K562 (cell line): Measurements from ENCODE around the gene DNAJC30. TPM values are rescaled to one million over a fixed set of nuclear protein-coding genes. Genes with fewer than 3 reads are reported as not detected.

ENCODE experiments used
- ATAC-seq: fragments of 200-7000 bp; cut with Tn5 transposase; 3 replicates; pipeline ENCODE4 v1.9.1; 2020; ENCODE audit warnings: moderate library complexity
- BruUV-seq: library from RNA; stranded (reverse); fragments of 400-500 nt; replicated peaks from 2 replicates; lab custom pipeline; 2021; lab: Mats Ljungman, UMichigan
- CTCF ChIA-PET: fragments of 300-600 bp; formaldehyde crosslinking; extraction: SDS; loops from one replicate; lab custom pipeline; 2021; ENCODE audit warnings: low intra/inter-chr PET ratio; lab: Yijun Ruan, JAX
- POLR2A ChIA-PET: fragments of 300-600, 350-650 bp; sonication (Branson Sonifier 250); formaldehyde crosslinking; extraction: SDS; loops from one replicate; lab custom pipeline; 2021; ENCODE audit warnings: antibody characterized with exemption, inconsistent platforms; lab: Yijun Ruan, JAX
- DNase-seq, 4 experiments: peaks; one replicate each; pipeline versions ENCODE4 v3.0.0 to v3.0.0-alpha.2; 2011 to 2018; ENCODE audit warnings: low spot score in 3 of 4, mixed read lengths in 3 of 4; ENCODE audit errors: extremely low read depth in 1 of 4
- FAIRE-seq: peaks from 2 replicates; lab custom pipeline; 2011; peaks lifted over from hg19 to GRCh38; lab: Jason Lieb, UNC
- H2AFZ ChIP-seq: 2 replicates; pipeline ENCODE4 v1.6.0; 2011; ENCODE audit warnings: low read depth, low read length, control low read depth, inconsistent platforms
- H3K27ac ChIP-seq: fragments of 200-600 bp; 3 replicates; pipeline ENCODE4 v1.8.0; 2011; ENCODE audit warnings: low read depth, mild to moderate bottlenecking, control low read depth, inconsistent platforms, low read length, moderate library complexity, mixed read lengths; ENCODE audit errors: extremely low read depth
- H3K27me3 ChIP-seq, 2 experiments: fragments of 300-600 bp in 1 of 2; 2 replicates in 1 of 2; 3 replicates in 1 of 2; pipeline versions ENCODE4 v1.6.0 to v1.8.0; 2011; ENCODE audit warnings: inconsistent platforms in 2 of 2, low read length in 2 of 2, mild to moderate bottlenecking in 1 of 2, mixed read lengths in 1 of 2, moderate library complexity in 1 of 2; ENCODE audit not compliant: control insufficient read depth in 2 of 2, insufficient read depth in 2 of 2
- H3K36me3 ChIP-seq: fragments of 300-600 bp; 3 replicates; pipeline ENCODE4 v1.8.0; 2011; ENCODE audit warnings: mild to moderate bottlenecking, low read length, inconsistent platforms; ENCODE audit not compliant: control insufficient read depth, insufficient read depth
- H3K4me1 ChIP-seq, 2 experiments: fragments of 200-600 bp in 1 of 2; replicated peaks in 1 of 2; 2 replicates in 1 of 2; 3 replicates in 1 of 2; pipeline versions ENCODE4 v1.5.1 to v1.8.0; 2011; ENCODE audit warnings: inconsistent platforms in 2 of 2, low read length in 2 of 2, mild to moderate bottlenecking in 1 of 2, mixed read lengths in 1 of 2, moderate library complexity in 1 of 2; ENCODE audit not compliant: control insufficient read depth in 2 of 2, insufficient read depth in 2 of 2
- H3K4me2 ChIP-seq: 2 replicates; pipeline ENCODE4 v1.6.1; 2011; ENCODE audit warnings: low read length, control low read depth, inconsistent platforms, mixed read lengths; ENCODE audit not compliant: insufficient read depth
- H3K4me3 ChIP-seq: fragments of 200-600 bp; sonication (generic), shearing (Covaris generic); 2 replicates; pipeline ENCODE4 v1.5.1; 2016; ENCODE audit warnings: control low read depth, inconsistent platforms
- H3K79me2 ChIP-seq: fragments of 200-600 bp; 3 replicates; pipeline ENCODE4 v1.8.0; 2011; ENCODE audit warnings: low read length, inconsistent platforms; ENCODE audit not compliant: control insufficient read depth, insufficient read depth
- H3K9ac ChIP-seq, 2 experiments: 2 replicates each; pipeline versions ENCODE4 v1.6.0 to v1.6.1; 2011; ENCODE audit warnings: low read depth in 2 of 2, low read length in 2 of 2, control low read depth in 1 of 2, inconsistent platforms in 1 of 2, mild to moderate bottlenecking in 1 of 2, mixed read lengths in 1 of 2; ENCODE audit not compliant: insufficient read depth in 1 of 2
- H3K9me1 ChIP-seq: one replicate; pipeline ENCODE4 v1.6.0; 2011; ENCODE audit warnings: inconsistent platforms, mild to moderate bottlenecking, low read length, moderate library complexity; ENCODE audit not compliant: control insufficient read depth, insufficient read depth
- H3K9me3 ChIP-seq: replicated peaks from 2 replicates; pipeline ENCODE4 v1.5.1; 2011; ENCODE audit warnings: low read depth, low read length, inconsistent platforms; ENCODE audit not compliant: control insufficient read depth, insufficient read depth
- H4K20me1 ChIP-seq: replicated peaks from 2 replicates; pipeline ENCODE4 v1.6.1; 2011; ENCODE audit warnings: low read length, inconsistent platforms, mixed read lengths; ENCODE audit not compliant: control insufficient read depth, insufficient read depth
- DPF2 ChIP-seq: fragments of 450-650 bp; IDR thresholded peaks from 2 replicates; pipeline ENCODE4 v1.6.1; 2016
- FOXA3 ChIP-seq, 2 experiments: fragments of 450-650 bp in 1 of 2; sonication (generic) in 1 of 2; formaldehyde crosslinking; IDR thresholded peaks in 1 of 2; conservative IDR thresholded peaks in 1 of 2; 2 replicates each; pipeline versions ENCODE4 v1.4.0 to v1.8.0; 2020 to 2022; ENCODE audit warnings: mild to moderate bottlenecking in 2 of 2, missing genetic modification reagents in 1 of 2
- KAT7 ChIP-seq: sonication (generic); formaldehyde crosslinking; IDR thresholded peaks from 2 replicates; pipeline ENCODE4 v1.8.0; 2022; ENCODE audit warnings: missing genetic modification reagents, mild to moderate bottlenecking, borderline replicate concordance
- MEF2A ChIP-seq: IDR thresholded peaks from 2 replicates; pipeline ENCODE4 v1.6.1; 2011; ENCODE audit warnings: low read depth, mild to moderate bottlenecking, low read length, moderate library complexity; ENCODE audit not compliant: control insufficient read depth
- PTBP1 ChIP-seq: fragments of 200-400 bp; formaldehyde crosslinking; IDR thresholded peaks from 2 replicates; pipeline ENCODE4 v1.6.1; 2017; ENCODE audit warnings: low read depth, low read length
- SAFB2 ChIP-seq: fragments of 200-400 bp; formaldehyde crosslinking; IDR thresholded peaks from 2 replicates; pipeline ENCODE4 v1.6.1; 2018; ENCODE audit warnings: borderline replicate concordance, low read length, low read depth, moderate library complexity; ENCODE audit not compliant: severe bottlenecking
- SIN3A ChIP-seq, 2 experiments: fragments of 150-350 bp in 1 of 2; IDR thresholded peaks; 2 replicates each; pipeline ENCODE4 v1.6.1; 2011 to 2016; ENCODE audit warnings: borderline replicate concordance in 2 of 2, low read depth in 2 of 2, low read length in 2 of 2, mild to moderate bottlenecking in 2 of 2, moderate library complexity in 2 of 2; ENCODE audit not compliant: control insufficient read depth in 1 of 2
- SRSF3 ChIP-seq: fragments of 200-400 bp; formaldehyde crosslinking; IDR thresholded peaks from 2 replicates; pipeline ENCODE4 v1.6.1; 2016; ENCODE audit warnings: mild to moderate bottlenecking, low read length, moderate library complexity; ENCODE audit not compliant: insufficient read depth
- TBP ChIP-seq: optimal IDR thresholded peaks from 2 replicates; pipeline ENCODE3; 2011; ENCODE audit warnings: low read depth, low read length, improper control_type of control experiment
- ZNF431 ChIP-seq: sonication (generic); formaldehyde crosslinking; IDR thresholded peaks from 2 replicates; pipeline ENCODE4 v1.8.0; 2022; ENCODE audit warnings: mild to moderate bottlenecking, missing genetic modification reagents
- ZNF696 ChIP-seq: fragments of 250-450 bp; sonication (Bioruptor Pico); conservative IDR thresholded peaks from 2 replicates; pipeline ENCODE4 v1.4.0; 2020; ENCODE audit warnings: mild to moderate bottlenecking, moderate library complexity
- ZNF707 ChIP-seq: fragments of 250-450 bp; sonication (Bioruptor Pico); conservative IDR thresholded peaks from 2 replicates; pipeline ENCODE4 v1.8.0; 2022; ENCODE audit warnings: inconsistent platforms, mild to moderate bottlenecking, moderate library complexity
- ZNF785 ChIP-seq: fragments of 250-450 bp; sonication (Bioruptor Pico); IDR thresholded peaks from 2 replicates; pipeline ENCODE4 v1.4.0; 2020; ENCODE audit warnings: mild to moderate bottlenecking
- ZNF79 ChIP-seq: fragments of 250-450 bp; sonication (Bioruptor Pico); IDR thresholded peaks from 2 replicates; pipeline ENCODE4 v1.4.0; 2020; ENCODE audit warnings: low read depth, mild to moderate bottlenecking, moderate library complexity
- WGBS: fragments of 100-300 bp; shearing (Covaris generic); methylation state at CpG from one replicate; pipeline ENCODE4 v1.1.6; 2016; ENCODE audit warnings: low coverage, mixed read lengths; ENCODE audit not compliant: insufficient coverage; ENCODE audit errors: missing lambda C conversion rate; 5-methylcytosine and 5-hydroxymethylcytosine counted together
- in situ Hi-C: fragments of 300-500 bp; cut with MboI; formaldehyde crosslinking; loops from 4 replicates; pipeline ENCODE4 v1.15.0; 2018; ENCODE audit warnings: inconsistent platforms, mixed read lengths
- intact Hi-C: fragments of 100-400 bp; cut with micrococcal nuclease; formaldehyde crosslinking; loops from 2 replicates; pipeline ENCODE4 v1.14.2; 2022
- polyA plus RNA-seq, 8 experiments: library from polyadenylated mRNA; depleted of rRNA in 4 of 8; stranded (reverse) in 5 of 8; unstranded in 3 of 8; fragments of >200 nt; fragmentation: Nextera tagmentation in 2 of 8; fragmentation: Illumina TruSeq in 1 of 8; extraction: Ambion mirVana in 2 of 8; extraction: Trizol in 1 of 8; gene quantifications; 2 replicates each; pipeline versions ENCODE4 v1.2.1 to v1.2.3, GENCODE V29; 2011 to 2014; ENCODE audit warnings: inconsistent platforms in 1 of 8, missing spikeins in 1 of 8
- total RNA-seq, 7 experiments: library from RNA; depleted of rRNA in 6 of 7; stranded (reverse); fragments of >200 nt in 6 of 7; fragmentation: Illumina TruSeq in 2 of 7; extraction: Trizol in 2 of 7; gene quantifications; 2 replicates each; pipeline versions ENCODE4 v1.2.1 to v1.2.3, GENCODE V29; 2011 to 2021; ENCODE audit warnings: low replicate concordance in 1 of 7
- TF ChIP-seq, protein P1 (sequence below): IDR thresholded peaks from 3 replicates; pipeline ENCODE4 v1.6.1; 2011; ENCODE audit warnings: borderline replicate concordance, mild to moderate bottlenecking; ENCODE audit not compliant: insufficient read length, insufficient read depth
- TF ChIP-seq, protein P2 (sequence below), 3 experiments: fragments of 200-800 bp in 1 of 3; sonication (Bioruptor generic) in 1 of 3; sonication (generic) in 1 of 3; formaldehyde crosslinking in 1 of 3; IDR thresholded peaks; 2 replicates each; pipeline versions ENCODE4 v1.6.1 to v1.8.0; 2016 to 2022; ENCODE audit warnings: mild to moderate bottlenecking in 2 of 3, missing compliant biosample characterization in 2 of 3, missing genetic modification characterization in 2 of 3, missing genetic modification reagents in 1 of 3

Gene DNAJC30
- total and polyA plus RNA-seq, 9 of the 15 experiments (the other 6 are each of a cell fraction or from before 2014, with no cell fraction given) = 1.1 to 11.3 (median 4.6) TPM

DNA sequence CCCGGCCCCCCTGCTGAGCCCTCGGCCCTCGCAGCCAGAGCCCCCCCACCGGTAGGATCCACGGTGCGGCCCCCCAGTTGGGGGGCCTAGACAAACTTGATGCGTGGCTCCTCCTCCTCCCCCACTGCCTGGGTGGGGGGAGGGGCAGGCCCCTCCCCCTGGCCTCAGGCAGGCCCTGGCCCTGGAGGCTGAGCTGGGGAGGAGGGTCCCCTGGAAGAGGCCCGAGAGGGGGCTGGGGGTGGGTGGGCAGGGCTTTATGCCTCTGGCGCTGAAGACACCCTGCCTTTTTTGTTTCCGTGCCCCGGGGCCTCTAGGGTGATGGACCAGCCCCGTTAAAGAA is 12.0 kb downstream of the DNAJC30 start:
- Histone ChIP-seq H4K20me1 (no peaks in the 10 kb centered on the region; the same call in 1 of the 2 replicates), H3K27ac (no peak overlapping the region), H3K4me2 (no peak overlapping the region), H3K9me3 (no peaks in the 10 kb centered on the region), H3K36me3 (no peaks in the 10 kb centered on the region), H3K9ac (no peak overlapping the region), H3K4me3 (no peak overlapping the region), H3K9me1 (no peaks in the 10 kb centered on the region), H3K79me2 (no peaks in the 10 kb centered on the region), H3K27me3 (no peaks in the 10 kb centered on the region), H3K4me1 (peaks cover 0 to 30% of the 10 kb centered on the region in 2 experiments; a peak in 3 of 5 replicates), H2AFZ (no peak overlapping the region)
- in situ Hi-C loops = no loop called here
- no peak for ATAC-seq
- BruUV-seq = no TSS peak
- TF ChIP-seq ZNF785 (CRISPR knock-in tag) (no peak), ZNF707 (CRISPR knock-in tag) (no peak), ZNF696 (CRISPR knock-in tag) (no peak), MEF2A (no peak), DPF2 (no peak), SRSF3 (no peak), ZNF431 (CRISPR knock-in tag) (no peak), ZNF79 (no peak), FOXA3 (CRISPR knock-in tag; conservative IDR thresholded peaks at IDR 0.05 in 1 of 2, IDR thresholded peaks at IDR 0.05 in 1 of 2) (no peak), TBP (no peak), SAFB2 (no peak), KAT7 (CRISPR knock-in tag) (no peak), SIN3A (IDR thresholded peaks at IDR 0.05; ENCODE audit: borderline replicate concordance in 2 of 2, control insufficient read depth in 1 of 2, low read depth in 2 of 2, low read length in 2 of 2) (no peak), PTBP1 (no peak)
- TF ChIP-seq, protein P1, sequence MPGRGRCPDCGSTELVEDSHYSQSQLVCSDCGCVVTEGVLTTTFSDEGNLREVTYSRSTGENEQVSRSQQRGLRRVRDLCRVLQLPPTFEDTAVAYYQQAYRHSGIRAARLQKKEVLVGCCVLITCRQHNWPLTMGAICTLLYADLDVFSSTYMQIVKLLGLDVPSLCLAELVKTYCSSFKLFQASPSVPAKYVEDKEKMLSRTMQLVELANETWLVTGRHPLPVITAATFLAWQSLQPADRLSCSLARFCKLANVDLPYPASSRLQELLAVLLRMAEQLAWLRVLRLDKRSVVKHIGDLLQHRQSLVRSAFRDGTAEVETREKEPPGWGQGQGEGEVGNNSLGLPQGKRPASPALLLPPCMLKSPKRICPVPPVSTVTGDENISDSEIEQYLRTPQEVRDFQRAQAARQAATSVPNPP = no peak
- TF ChIP-seq, protein P2, sequence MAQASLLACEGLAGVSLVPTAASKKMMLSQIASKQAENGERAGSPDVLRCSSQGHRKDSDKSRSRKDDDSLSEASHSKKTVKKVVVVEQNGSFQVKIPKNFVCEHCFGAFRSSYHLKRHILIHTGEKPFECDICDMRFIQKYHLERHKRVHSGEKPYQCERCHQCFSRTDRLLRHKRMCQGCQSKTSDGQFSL (CRISPR knock-in tag; IDR thresholded peaks at IDR 0.05) = no peak
- TF ChIP-seq, protein P2 (tag; IDR thresholded peaks at IDR 0.05) = no peak
- DNase-seq = no peak
- intact Hi-C loops = no loop called here
- FAIRE-seq = no peak
- WGBS = 79% methylated on average over 4 of the region's 12 CpGs
- ChIA-PET CTCF (no interaction called here), POLR2A (interaction anchor here (0.6 kb wide), 1 partner anchor 61 kb away, joined by 4 read pairs; no protein-coding TSS in a partner anchor)
